ENCODE measurements around the gene TCIRG1.

DNA sequence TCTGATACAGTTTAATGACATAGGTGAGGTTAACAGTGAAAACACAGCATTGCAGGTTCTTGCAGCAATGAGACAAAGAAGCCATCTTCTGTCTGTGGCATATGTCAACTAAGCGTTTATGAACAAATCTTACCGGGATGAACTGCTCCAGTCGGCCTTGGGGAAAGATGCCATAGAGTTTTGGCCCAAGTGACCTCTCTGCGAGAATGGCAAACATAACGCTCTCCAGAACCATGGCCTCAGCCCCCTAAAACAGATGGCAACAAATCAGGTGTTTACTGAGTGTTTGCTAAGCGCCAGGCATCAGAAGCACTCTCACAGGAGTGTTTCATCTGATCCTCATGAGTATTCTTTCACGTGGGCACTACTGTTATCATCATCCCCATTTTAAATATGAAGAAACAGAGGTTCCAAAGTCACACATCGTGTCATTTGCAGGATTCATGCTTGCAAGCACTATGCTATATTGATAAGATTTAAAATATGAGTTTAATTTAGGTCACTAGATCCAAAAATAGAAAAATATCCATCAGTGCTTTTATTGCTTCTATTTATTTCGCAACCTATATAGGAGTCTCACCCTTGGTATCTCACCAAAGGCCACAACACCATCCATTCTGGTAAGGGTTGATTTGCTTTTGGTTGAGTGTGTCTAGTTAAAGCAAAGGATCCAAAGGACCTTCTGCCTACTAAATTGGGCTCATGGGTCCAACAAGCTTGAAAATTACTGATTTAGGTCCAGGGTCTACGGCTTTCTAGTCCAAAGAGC, 35.9 kb downstream of the TCIRG1 start:
- TF ChIP-seq, protein P1, sequence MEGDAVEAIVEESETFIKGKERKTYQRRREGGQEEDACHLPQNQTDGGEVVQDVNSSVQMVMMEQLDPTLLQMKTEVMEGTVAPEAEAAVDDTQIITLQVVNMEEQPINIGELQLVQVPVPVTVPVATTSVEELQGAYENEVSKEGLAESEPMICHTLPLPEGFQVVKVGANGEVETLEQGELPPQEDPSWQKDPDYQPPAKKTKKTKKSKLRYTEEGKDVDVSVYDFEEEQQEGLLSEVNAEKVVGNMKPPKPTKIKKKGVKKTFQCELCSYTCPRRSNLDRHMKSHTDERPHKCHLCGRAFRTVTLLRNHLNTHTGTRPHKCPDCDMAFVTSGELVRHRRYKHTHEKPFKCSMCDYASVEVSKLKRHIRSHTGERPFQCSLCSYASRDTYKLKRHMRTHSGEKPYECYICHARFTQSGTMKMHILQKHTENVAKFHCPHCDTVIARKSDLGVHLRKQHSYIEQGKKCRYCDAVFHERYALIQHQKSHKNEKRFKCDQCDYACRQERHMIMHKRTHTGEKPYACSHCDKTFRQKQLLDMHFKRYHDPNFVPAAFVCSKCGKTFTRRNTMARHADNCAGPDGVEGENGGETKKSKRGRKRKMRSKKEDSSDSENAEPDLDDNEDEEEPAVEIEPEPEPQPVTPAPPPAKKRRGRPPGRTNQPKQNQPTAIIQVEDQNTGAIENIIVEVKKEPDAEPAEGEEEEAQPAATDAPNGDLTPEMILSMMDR (IDR thresholded peaks at IDR 0.05; ENCODE audit: poor library complexity), result no peak
- TF ChIP-seq EZH2 (IDR thresholded peaks at IDR 0.05; ENCODE audit: borderline replicate concordance), result no peak

Measured in hepatocyte (in vitro differentiated cells).